OCI-LY7 (cell line): ENCODE data around the gene TSPAN19.

Experiments
- CTCF ChIP-seq: fragments of 200-600 bp; sonication (generic); conservative IDR thresholded peaks from 2 replicates; pipeline ENCODE4 v1.5.1; 2014; ENCODE audit warnings: mild to moderate bottlenecking, antibody characterized with exemption, low read length, moderate library complexity, mixed read lengths
- EZH2phosphoT487 ChIP-seq: fragments of 200-600 bp; sonication (generic); IDR thresholded peaks from 2 replicates; pipeline ENCODE4 v1.6.1; 2018; ENCODE audit warnings: low read depth, borderline replicate concordance, mild to moderate bottlenecking, mixed run types, antibody characterized with exemption, low read length, moderate library complexity, mixed read lengths

- TF ChIP-seq CTCF (no peak), EZH2phosphoT487 (no peak)
Measured at GRCh38 chr12:84995641-84996040, 40.4 kb downstream of the TSPAN19 start.
